Activated gamma-delta T cell treated with anti-CD3 and anti-CD28 coated beads, Interleukin-2, amount 50 U/mL, for 16 hours (primary cell): ENCODE measurements around the gene ORAI3.

Experiments
- DNase-seq: peaks from one replicate; pipeline ENCODE4 v3.0.0-alpha.2; 2020; ENCODE audit warnings: low read depth

Gene ORAI3

DNA sequence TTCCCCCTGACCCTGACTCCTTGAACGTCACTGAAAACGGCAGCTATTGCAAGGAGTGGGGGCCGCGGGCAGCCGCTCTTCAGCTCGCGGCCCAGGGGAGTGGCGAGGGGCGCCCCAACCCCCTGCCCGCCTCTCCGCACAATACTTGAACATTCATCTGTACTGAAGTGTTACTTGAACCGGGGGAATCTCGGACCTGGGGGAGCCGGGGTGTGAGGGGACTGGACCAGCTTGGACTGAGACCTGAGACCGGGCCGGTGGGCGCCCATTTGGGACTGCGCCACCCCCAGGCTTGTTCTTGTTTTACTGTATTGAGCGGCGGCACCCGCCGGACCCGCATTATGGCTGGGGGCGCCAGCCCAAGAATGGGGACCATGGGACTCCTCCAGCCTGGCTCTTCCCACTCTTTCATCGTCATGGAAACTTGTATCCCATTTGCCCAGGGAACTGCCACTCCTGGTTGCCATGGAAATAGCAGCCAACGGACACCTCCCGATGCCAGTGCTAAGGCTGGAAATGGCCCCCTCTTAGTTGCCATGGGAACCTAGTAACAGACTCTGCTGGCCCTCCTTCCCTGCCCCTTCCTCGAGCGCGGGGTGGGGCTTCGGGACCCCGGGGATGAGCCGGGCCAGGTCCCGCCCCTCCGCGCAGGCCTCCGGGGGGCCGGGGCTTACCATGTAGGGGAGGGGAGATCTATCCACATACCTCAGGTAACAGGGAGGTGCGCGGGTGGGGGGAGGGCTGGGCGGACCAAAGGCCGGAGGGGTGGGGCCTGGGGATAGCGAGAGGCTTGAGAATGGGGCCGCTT, 805 bp upstream of the ORAI3 start:
- no peak for DNase-seq

DNA sequence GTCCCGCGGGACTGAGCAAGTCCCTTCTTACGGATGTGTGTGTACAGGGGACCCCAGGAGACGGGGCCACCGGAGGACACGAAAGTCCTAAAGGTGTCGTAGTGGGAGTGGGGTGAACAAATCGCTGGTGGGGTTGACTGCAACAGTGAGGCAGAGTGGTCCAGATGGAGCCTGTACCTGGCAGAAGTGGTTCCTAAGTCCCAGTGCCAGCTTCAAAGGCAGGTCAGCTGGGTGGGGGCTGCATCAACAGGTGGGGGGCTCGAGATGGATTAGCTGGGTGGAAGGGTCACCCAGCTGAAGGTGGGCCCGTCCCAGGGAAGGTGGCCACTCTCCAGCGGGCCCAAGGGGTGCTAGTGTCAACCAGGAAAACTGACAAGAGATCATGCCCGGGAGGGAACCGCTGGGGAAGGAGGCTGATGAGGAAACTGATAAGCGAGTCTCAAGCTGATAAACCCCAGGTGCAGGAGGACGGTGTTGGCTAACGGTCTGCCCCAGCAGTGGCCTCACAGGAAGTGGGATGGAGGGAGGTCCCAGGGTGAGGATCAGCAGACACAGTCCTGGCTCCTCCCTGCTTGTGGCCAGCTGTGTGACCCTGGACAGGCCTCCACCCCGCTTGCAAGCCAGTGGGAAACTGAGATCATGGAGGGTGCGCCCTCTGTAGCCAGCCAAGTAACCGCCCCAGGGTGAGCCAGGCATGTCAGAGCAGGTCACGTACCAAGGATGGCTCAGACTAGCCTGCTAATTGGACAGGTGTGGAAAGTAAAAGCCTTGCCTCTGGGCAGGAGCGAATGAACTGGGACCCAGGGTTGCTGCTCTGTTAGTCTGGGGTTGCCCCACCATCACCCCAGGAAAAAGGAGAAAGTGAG, 1.0 kb downstream of the ORAI3 start:
- DNase-seq: no peak

DNA sequence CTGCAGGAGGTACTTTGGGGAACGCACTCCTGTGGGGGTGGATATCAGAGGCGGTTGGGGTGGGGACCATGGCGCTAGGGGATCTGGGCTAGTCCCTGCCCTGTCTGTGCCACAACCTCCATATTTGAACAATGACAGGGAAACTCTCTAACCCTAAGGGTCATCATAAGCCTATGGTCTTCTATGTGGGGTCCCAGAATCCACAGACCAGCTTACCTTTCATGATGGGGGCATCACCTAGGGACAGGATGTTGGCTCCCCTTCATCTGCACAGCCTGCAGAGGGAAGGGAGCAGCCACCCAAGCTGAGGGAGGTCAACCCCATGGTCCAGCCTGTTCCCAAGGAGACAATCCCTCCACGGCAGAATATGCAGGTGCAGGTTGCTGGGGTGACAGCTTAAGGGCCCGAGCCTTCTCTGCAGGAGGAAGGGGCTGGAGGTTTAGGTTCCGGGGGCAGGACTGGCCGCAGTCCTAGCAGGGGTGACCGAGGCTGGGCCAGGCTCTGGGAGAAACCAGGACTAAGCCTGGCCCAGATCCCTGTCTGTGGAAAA, 1.7 kb downstream of the ORAI3 start:
- DNase-seq: no peak

DNA sequence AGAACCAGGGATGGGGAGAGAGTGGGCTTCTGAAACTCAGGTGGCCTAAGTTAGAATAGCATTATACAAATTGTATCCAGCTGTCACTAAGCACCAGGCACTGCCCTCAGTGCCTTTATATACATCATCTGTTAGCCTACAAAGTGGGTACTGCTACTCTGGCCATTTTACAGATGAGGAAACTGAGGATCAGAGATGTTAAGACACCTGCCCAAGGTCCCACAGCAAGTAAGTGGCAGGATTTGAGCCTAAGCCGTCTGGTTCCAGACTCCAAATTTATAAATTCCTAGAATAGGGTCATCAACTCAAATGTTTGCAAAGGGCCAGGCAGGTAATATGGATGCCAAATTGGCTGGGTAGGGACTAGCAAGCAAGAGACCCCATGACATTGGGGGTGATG, 2.3 kb downstream of the ORAI3 start:
- DNase-seq: no peak

DNA sequence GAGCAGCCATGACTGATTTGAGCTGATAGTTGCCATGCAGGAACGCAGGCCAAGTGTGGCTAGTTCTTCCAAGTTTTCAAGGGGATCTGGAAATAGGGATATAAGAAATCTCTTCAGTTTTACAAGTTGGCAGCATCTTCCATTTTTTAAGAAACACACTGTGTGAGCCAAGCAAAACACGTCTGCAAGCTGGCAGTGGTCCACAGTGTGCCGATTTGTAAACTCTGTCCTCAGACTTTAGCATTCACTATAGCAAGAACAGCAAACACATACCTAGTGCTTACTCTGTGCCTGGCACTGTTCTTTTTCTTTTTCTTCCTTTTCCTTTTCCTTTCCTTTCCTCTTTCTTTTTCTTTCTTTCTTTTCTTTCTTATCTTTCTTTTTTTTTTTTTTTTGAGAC, 2.9 kb downstream of the ORAI3 start:
- no peak for DNase-seq

DNA sequence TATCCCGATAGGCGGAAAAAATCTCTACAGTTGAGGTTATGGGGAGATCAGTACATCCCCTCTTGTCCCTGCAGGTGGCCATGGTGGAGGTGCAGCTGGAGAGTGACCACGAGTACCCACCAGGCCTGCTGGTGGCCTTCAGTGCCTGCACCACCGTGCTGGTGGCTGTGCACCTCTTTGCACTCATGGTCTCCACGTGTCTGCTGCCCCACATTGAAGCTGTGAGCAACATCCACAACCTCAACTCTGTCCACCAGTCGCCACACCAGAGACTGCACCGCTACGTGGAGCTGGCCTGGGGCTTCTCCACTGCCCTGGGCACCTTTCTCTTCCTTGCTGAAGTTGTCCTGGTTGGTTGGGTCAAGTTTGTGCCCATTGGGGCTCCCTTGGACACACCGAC, 4.2 kb downstream of the ORAI3 start:
- DNase-seq: no peak

DNA sequence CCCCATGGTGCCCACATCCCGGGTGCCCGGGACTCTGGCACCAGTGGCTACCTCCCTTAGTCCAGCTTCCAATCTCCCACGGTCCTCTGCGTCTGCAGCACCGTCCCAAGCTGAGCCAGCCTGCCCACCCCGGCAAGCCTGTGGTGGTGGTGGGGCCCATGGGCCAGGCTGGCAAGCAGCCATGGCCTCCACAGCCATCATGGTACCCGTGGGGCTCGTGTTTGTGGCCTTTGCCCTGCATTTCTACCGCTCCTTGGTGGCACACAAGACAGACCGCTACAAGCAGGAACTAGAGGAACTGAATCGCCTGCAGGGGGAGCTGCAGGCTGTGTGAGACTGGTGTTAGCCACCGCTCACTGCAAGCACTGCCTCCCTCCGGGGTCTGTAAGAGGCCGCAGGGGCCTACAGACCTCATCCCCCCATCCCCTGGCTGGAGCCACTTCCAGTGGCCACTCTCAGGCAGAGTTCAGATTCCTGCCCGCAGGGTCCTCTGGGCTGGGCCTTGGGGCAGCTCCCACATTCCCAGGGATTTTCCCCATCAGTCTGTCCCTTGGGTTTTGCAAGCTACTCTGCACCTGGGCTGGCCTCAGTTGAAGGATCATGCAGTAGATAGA, 4.8 kb downstream of the ORAI3 start:
- DNase-seq: peak; percentile 46

DNA sequence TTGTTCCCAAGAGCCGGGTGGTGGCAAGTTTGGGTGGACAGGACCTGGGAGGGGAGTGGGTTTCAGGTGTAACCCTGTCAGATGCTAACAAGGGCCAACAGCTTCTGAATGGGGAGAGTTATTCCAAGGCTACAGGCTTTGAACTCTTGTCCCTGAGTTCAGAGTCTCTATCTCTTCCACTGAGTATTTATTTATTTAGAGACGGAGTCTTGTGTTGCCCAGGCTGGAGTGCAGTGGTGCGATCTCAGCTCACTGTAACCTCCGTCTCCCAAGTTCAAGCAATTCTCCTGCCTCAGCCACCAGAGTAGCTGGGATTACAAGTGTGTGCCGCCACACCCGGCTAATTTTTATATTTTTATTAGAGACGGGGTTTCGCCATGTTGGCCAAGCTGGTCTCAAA, 6.1 kb downstream of the ORAI3 start:
- no peak for DNase-seq

DNA sequence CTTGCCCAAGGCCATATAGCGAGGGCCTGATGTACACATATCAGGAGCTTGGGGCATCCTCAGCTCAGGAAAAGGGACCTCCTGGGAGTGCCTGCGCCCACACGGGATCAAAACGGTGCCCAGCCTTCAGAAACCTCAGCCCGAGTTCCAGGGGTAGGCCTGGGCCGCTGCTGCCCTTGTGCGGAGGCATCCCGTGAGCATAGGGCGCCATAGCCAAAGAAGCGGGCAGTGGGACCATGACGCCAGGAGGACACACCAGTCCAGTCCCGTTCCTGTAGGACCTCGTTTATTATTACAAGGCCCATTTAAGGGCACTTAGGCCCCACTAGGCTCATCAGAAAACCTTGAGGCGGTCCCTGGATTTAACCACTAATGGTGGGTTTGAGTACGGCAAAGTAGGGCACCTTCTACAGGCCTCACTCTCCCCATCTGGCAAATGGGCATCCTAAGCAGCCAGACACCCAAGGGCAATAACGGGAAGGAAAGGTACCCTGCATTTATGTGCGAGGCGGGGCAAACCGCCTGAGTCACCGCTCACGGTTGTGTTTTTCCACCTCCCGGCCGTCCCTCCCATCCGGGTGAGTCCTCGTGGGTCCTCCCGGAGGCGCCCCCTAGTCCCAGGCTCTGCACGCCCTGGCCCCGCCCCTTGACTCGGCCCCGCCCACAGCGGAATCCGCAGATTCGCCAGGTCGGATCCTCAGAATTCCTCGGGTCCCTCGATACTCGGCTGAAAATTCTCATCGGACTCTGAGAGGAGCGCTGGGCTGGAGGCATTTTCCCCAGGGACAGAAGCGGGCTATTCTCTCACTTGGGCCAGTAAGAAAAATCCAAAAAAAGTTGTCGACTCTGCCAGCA, 8.0 kb downstream of the ORAI3 start:
- peak; percentile 84 for DNase-seq

DNA sequence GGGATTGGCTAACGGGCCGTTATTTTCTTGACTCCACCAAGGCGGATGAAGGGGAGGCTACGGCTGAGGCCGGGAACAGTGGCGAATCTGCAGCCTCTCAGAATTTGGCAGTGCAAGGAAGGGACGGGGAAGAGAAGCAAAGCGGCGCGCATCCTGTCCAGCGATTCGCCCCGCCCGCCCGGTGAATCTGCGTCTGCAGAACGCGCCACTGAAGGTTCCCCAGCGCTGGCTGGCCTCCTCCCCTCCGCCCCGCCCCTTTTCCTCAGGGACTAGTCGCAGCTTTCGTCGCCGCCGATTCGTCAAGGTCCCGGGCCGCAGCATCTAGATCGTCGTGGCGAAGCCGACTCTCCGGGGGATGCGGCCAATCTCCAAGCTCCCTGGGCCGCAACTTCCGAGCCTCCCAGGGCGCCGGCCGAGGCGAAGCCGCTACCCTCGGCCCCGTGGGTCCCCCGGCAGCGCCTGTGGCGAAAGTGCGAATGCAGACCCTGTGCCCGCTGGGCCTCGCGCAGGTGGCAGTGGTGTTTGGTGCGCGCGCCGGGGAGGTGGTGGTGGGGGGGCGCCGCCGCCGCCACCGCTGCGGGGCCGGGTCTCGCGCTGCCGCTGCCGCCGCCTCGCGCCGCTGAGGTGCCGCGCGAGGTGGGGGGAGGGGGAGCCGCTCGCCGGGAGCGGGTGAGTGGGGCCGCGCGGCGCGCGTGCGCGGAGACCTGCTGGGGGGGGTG, 8.7 kb downstream of the ORAI3 start, which contains the start of gene SETD1A:
TSS of gene SETD1A (plus strand) at position 299 of the 719 bp plus-strand sequence. CDS start 978 bp downstream, outside the sequence.
- peak; percentile 96 for DNase-seq

DNA sequence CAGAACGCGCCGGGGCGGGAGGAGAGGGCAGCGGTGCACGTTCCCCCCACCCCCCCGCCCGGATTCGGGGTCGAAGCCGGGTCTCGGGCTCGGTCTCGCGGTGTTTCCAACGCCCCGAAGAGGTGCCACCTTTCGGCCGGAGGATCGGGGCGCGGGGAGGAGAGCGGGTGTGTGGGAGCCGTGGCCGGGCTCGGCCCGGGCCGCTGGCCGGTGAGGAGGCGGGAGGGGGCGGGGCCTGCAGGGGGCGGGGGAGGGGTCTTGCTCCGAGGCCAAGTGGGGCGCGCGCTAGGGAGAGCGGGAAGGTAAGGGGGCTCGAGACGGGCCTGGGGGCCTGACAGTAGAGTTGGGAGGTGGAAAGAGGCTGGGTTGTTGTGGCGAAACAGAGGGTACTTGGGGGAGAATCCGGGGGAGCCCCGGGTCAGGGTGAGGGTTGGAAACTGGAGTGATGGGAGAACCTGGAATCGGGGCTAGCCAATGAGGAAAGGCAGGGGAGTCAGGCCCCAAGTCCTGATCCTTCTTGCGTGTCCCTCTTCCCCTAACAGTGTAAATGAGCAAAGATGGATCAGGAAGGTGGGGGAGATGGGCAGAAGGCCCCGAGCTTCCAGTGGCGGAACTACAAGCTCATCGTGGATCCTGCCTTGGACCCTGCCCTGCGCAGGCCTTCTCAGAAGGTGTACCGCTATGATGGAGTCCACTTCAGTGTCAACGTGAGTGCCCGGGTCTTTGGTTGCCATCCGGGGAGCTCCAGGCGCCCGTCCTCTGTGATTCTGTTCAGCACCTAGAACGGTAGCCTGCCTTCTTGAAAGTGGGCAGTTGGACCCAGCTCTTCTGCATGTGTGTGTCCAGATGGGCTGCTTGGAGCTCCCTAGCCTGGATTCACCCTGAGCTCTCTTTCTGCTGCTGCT, 9.6 kb downstream of the ORAI3 start:
- DNase-seq: no peak

DNA sequence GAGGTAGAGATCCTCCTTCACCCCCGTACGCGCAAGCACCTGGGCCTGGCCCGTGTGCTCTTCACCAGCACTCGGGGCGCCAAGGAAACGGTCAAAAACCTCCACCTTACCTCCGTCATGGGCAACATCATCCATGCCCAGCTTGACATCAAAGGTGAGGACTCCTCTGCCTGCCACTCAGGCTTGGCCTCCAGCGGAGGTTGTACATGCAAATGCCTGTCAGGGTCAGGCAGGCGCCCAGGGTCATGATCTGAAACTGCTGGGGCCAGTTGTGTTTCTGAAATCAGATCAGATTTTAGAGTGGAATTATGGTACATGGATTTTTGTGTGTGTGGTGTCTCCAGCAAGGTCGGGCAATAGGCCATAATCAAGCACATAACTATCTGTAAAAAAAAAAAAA, 12.5 kb downstream of the ORAI3 start:
- no peak for DNase-seq

DNA sequence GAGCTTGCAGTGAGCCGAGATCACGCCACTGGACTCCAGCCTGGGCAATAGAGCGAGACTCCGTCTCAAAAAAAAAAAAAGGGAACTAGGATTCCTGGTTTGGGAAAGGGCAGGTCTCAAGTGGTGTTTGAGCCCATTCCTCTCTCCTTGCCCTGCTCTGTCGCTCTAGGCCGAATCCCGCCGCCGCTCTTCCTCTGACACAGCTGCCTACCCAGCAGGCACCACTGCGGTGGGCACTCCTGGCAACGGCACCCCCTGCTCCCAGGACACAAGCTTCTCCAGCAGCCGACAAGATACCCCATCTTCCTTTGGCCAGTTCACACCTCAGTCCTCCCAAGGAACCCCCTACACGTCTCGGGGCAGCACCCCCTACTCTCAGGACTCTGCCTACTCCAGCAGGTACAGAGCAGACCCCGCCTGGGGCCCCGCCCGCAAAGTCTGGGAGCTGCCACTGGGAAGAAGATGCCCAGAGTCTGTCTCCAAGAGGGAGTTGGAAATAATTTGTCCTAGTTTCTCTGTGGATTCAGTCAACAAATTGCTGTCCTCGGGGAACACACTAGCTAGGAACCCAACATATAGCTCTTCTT, 15.2 kb downstream of the ORAI3 start:
- DNase-seq: no peak

DNA sequence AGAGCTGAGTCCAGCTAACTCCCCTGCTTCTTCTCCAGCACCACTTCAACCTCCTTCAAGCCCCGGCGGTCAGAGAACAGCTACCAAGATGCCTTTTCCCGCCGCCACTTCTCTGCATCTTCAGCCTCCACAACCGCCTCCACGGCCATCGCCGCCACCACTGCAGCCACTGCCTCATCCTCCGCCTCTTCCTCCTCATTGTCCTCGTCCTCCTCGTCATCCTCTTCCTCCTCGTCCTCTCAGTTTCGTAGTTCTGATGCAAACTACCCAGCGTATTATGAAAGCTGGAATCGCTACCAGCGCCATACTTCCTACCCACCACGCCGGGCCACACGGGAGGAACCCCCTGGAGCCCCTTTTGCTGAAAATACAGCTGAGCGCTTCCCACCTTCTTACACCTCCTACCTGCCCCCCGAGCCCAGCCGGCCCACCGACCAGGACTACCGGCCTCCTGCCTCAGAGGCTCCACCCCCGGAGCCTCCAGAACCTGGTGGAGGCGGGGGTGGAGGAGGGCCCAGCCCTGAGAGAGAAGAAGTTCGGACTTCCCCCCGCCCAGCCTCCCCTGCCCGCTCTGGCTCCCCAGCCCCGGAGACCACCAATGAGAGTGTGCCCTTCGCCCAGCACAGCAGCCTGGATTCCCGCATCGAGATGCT, 15.8 kb downstream of the ORAI3 start:
- DNase-seq: no peak

DNA sequence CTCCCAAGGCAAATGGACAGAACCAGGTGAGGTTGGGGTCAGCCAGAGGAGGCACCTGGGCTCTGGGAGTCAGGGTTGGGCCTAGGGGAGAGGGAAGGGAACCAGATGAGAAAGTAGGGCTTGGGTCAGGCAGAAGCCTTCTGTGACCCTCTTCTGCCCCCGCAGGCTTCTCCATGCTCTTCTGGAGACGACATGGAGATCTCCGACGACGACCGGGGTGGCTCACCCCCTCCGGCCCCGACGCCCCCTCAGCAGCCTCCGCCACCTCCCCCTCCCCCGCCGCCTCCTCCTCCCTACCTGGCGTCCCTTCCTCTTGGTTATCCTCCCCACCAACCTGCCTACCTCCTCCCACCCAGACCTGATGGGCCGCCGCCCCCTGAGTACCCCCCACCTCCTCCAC, 16.6 kb downstream of the ORAI3 start:
- DNase-seq: no peak

DNA sequence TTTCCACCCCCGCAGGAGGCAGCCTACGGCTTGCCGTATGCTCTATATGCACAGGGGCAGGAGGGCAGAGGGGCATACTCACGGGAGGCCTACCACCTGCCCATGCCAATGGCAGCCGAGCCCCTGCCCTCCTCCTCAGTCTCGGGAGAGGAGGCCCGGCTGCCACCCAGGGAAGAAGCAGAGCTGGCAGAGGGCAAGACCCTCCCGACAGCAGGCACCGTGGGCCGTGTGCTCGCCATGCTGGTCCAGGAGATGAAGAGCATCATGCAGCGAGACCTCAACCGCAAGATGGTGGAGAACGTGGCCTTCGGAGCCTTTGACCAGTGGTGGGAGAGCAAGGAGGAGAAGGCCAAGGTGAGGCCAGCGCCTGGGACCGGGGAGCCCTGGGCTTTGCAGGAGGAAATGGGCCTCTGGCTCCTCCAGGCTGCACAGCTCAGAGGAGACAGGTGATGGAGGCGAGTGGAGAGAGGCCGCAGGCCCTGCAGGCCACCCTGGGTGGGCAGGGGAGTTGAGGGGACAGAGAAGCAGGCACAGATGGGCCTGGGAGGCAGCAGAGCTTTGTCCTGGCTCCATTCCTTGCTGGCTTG, 17.3 kb downstream of the ORAI3 start:
- no peak for DNase-seq

DNA sequence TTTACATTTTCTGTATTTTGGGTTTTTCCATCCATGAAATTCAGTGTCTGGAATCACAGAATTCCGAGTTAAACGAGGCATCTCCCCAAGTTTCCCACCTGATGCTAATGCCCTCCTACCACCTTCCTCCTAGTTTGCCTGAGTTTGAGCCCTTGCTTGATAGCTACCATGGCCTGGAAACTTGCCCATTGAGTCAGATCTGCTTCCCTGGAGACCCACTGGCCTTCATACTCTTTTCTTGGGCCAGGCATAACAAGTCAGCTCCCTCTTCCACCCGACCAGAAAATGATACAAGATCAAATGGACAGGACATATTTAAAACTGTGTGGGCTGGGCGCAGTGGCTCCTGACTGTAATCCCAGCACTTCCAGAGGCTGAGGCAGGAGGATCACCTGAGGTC, 18.9 kb downstream of the ORAI3 start:
- no peak for DNase-seq

DNA sequence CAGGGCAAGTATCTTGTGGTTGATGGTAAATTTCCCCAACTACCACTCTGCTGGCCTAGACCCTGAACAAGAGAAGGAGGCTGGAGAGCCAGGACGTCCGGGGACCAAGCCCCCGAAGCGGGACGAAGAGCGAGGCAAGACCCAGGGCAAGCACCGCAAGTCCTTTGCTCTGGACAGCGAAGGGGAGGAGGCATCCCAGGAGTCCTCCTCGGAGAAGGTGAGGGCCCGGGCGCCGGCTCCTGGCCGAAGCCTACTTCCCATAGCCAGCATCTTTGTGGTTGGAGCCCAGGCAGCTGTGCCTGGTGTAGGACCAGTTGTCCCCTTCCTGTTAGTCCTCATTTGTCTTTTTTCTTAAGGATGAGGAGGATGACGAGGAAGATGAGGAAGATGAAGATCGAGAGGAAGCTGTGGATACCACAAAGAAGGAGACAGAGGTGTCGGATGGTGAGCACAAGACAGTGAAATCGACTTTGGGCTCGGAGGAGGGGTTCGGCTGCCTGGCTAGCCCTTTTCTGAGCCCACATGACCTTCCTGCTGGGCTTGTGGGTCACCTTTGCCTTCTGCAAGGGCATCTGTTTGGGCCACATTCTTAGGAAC, 20.5 kb downstream of the ORAI3 start:
- no peak for DNase-seq
